Measurements from ENCODE around the gene RABGAP1L. TPM values are rescaled to one million over a fixed set of nuclear protein-coding genes. Genes with fewer than 3 reads are reported as not detected.
A peak's percentile ranks its signal among the peaks of the same experiment; 100 is the strongest.
"Not testable (repeated sequence)": the region's sequence is repeated elsewhere in the genome, so short reads cannot be mapped to it uniquely, and the experiment has no call there.

Gene RABGAP1L
- total RNA-seq, 1 donor, result 28.3 TPM

GRCh38 chr1:174286042-174286441, 126.7 kb downstream of the RABGAP1L start:
- DNase-seq (ENCODE audit: low read depth in 2 of 3, low spot score in 2 of 3), result no peak

GRCh38 chr1:174289644-174290310, 130.5 kb downstream of the RABGAP1L start:
- DNase-seq (ENCODE audit: low read depth in 2 of 3, low spot score in 2 of 3), result no peak

GRCh38 chr1:174291059-174291458, 131.7 kb downstream of the RABGAP1L start:
- DNase-seq (ENCODE audit: low read depth in 2 of 3, low spot score in 2 of 3), result no peak

- no peak for DNase-seq (ENCODE audit: low read depth in 2 of 3, low spot score in 2 of 3)
These were observed 137.0 kb downstream of the RABGAP1L start for GRCh38 chr1:174296309-174296708.

- DNase-seq (ENCODE audit: low read depth in 2 of 3, low spot score in 2 of 3), result no peak
These were observed 138.0 kb downstream of the RABGAP1L start for GRCh38 chr1:174297351-174297750.

GRCh38 chr1:174301295-174302077, 142.2 kb downstream of the RABGAP1L start:
- no peak for DNase-seq (ENCODE audit: low read depth in 2 of 3, low spot score in 2 of 3)

- DNase-seq (ENCODE audit: low read depth in 2 of 3, low spot score in 2 of 3), result no peak
These were observed 149.3 kb downstream of the RABGAP1L start for GRCh38 chr1:174308604-174309003.

GRCh38 chr1:174309490-174309889, 150.2 kb downstream of the RABGAP1L start:
- no peak for DNase-seq (ENCODE audit: low read depth in 2 of 3, low spot score in 2 of 3)

GRCh38 chr1:174314433-174314832, 155.1 kb downstream of the RABGAP1L start:
- no peak for DNase-seq (ENCODE audit: low read depth in 2 of 3, low spot score in 2 of 3)

GRCh38 chr1:174315239-174315638, 155.9 kb downstream of the RABGAP1L start:
- DNase-seq (ENCODE audit: low read depth in 2 of 3, low spot score in 2 of 3), result peak in 1 of 3 donors; percentile 11

GRCh38 chr1:174320897-174321296, 161.6 kb downstream of the RABGAP1L start:
- DNase-seq (ENCODE audit: low read depth in 2 of 3, low spot score in 2 of 3), result not testable (repeated sequence)

GRCh38 chr1:174322202-174322862, 163.0 kb downstream of the RABGAP1L start:
- no peak for DNase-seq (ENCODE audit: low read depth in 2 of 3, low spot score in 2 of 3)

- no peak for DNase-seq (ENCODE audit: low read depth in 2 of 3, low spot score in 2 of 3)
These were observed 165.2 kb downstream of the RABGAP1L start for GRCh38 chr1:174324493-174324892.

- DNase-seq (ENCODE audit: low read depth in 2 of 3, low spot score in 2 of 3), result no peak
These were observed 165.6 kb downstream of the RABGAP1L start for GRCh38 chr1:174324939-174325338.

GRCh38 chr1:174326278-174326677, 167.0 kb downstream of the RABGAP1L start:
- no peak for DNase-seq (ENCODE audit: low read depth in 2 of 3, low spot score in 2 of 3)

GRCh38 chr1:174333437-174333836, 174.1 kb downstream of the RABGAP1L start:
- DNase-seq (ENCODE audit: low read depth in 2 of 3, low spot score in 2 of 3), result no peak

- DNase-seq (ENCODE audit: low read depth in 2 of 3, low spot score in 2 of 3), result no peak
These were observed 177.8 kb downstream of the RABGAP1L start for GRCh38 chr1:174337000-174337681.

- DNase-seq (ENCODE audit: low read depth in 2 of 3, low spot score in 2 of 3), result not testable (repeated sequence)
These were observed 181.1 kb downstream of the RABGAP1L start for GRCh38 chr1:174340404-174340803.

- no peak for DNase-seq (ENCODE audit: low read depth in 2 of 3, low spot score in 2 of 3)
These were observed 184.8 kb downstream of the RABGAP1L start for GRCh38 chr1:174344162-174344561.

- no peak for DNase-seq (ENCODE audit: low read depth in 2 of 3, low spot score in 2 of 3)
These were observed 192.8 kb downstream of the RABGAP1L start for GRCh38 chr1:174352117-174352516.

Data from hematopoietic multipotent progenitor cell (in vitro differentiated cells).